Nephron (organoid): ENCODE measurements around the gene RHO.
"Not testable (repeated sequence)": the region's sequence is repeated elsewhere in the genome, so short reads cannot be mapped to it uniquely, and the experiment has no call there.

Experiments
- H3K27ac Mint-ChIP-seq, 3 experiments: 2 replicates each; pipeline ENCODE4 v1.8.0; 2020; ENCODE audit warnings: mixed read lengths in 3 of 3, mild to moderate bottlenecking in 2 of 3, moderate library complexity in 1 of 3
- H3K27me3 Mint-ChIP-seq: 2 replicates; pipeline ENCODE4 v1.8.0; 2021; ENCODE audit warnings: low read depth, mild to moderate bottlenecking, moderate library complexity, mixed read lengths
- H3K36me3 Mint-ChIP-seq: 2 replicates; pipeline ENCODE4 v1.8.0; 2020; ENCODE audit warnings: low read depth, mixed read lengths
- H3K4me1 Mint-ChIP-seq: 2 replicates; pipeline ENCODE4 v1.8.0; 2020; ENCODE audit warnings: mixed read lengths
- H3K4me3 Mint-ChIP-seq, 3 experiments: 2 replicates each; pipeline ENCODE4 v1.8.0; 2020; ENCODE audit warnings: mild to moderate bottlenecking in 3 of 3, mixed read lengths in 3 of 3, moderate library complexity in 2 of 3
- H3K9me3 Mint-ChIP-seq: 2 replicates; pipeline ENCODE4 v1.8.0; 2020; ENCODE audit warnings: mixed read lengths
- TF ChIP-seq, protein P1 (sequence below), 3 experiments: fragments of 200-600 bp; sonication (generic); IDR thresholded peaks; one replicate each; pipeline ENCODE4 v1.5.0; 2021; ENCODE audit warnings: antibody characterized with exemption in 3 of 3; ENCODE audit not compliant: unreplicated experiment in 3 of 3

RHO gene

DNA sequence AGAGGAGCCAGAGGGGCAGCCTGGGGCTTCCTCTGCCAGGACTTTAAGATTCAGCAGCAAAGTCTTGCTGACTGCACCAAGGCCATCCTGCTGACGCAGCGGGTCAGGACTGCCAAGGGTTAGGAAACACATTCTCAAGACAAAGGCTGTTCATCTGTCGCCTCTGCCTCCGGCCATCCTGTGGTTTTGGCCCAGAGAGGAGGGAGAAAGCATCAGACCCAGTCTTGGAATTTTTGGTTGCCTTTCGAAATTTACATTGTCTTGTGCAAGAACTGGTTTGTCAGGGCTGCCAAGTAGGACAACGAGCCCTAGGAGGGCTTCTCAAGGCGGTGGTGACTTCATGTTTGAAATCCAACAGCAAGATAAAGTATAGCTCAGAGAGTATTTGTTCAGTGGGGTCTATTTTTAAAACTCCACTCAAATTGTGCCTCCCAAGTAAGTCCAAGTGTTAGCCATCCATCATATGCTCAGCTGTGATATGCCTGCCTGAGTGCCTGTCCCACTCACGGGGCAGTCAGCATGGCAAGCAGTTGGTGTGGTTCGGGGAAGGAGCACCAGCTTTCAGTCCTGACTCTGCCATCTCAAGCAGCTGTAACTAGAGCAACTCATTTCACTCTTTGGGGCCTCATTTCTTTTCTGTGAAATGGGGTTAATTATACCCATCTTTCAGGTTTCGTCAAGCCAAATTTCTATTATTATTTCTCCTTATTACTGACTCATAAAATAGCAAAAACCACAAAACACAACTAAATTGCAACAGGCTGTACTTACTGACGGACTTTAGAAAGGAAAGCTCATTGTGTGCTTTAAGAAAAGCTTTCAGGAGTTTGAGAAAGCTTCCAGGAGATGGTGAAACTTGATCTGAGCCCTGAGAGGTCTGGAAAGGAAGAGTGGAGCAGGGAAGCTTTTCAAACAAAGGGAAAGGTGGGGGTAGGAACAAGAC is 42.4 kb upstream of the RHO start:
- H3K27ac Mint-ChIP-seq = peak overlapping the region; percentile 87 to 96 (median 89)
- H3K9me3 Mint-ChIP-seq = no peaks in the 10 kb centered on the region
- TF ChIP-seq, protein P1, sequence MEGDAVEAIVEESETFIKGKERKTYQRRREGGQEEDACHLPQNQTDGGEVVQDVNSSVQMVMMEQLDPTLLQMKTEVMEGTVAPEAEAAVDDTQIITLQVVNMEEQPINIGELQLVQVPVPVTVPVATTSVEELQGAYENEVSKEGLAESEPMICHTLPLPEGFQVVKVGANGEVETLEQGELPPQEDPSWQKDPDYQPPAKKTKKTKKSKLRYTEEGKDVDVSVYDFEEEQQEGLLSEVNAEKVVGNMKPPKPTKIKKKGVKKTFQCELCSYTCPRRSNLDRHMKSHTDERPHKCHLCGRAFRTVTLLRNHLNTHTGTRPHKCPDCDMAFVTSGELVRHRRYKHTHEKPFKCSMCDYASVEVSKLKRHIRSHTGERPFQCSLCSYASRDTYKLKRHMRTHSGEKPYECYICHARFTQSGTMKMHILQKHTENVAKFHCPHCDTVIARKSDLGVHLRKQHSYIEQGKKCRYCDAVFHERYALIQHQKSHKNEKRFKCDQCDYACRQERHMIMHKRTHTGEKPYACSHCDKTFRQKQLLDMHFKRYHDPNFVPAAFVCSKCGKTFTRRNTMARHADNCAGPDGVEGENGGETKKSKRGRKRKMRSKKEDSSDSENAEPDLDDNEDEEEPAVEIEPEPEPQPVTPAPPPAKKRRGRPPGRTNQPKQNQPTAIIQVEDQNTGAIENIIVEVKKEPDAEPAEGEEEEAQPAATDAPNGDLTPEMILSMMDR (IDR thresholded peaks at IDR 0.05; ENCODE audit: unreplicated experiment in 3 of 3) = no peak
- H3K36me3 Mint-ChIP-seq = peaks cover 22% of the 10 kb centered on the region
- peak overlapping the region in 1 of 3 experiments; percentile 7 for H3K4me3 Mint-ChIP-seq
- no peaks in the 10 kb centered on the region for H3K27me3 Mint-ChIP-seq
- H3K4me1 Mint-ChIP-seq = peaks cover 73% of the 10 kb centered on the region

DNA sequence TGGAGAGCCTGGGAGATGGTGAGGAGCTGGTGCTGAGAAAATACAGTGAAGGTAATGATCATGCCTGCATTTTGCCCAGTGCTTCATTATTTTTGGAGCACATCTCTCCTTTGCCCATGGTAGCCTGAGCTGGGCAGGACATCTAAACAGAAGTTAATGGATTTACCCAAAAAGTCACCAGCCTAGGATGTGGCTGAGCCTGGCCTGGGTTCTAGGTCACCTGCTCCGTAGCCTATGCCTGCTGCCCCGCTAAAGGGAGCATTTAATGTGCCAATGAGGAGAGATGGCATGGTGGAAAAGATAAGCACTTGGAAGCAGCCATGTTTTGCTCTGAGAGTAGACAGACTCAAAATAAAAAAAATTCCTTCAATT is 41.8 kb upstream of the RHO start:
- Mint-ChIP-seq H3K27ac (peak overlapping the region; percentile 87 to 96 (median 89)), H3K4me1 (peaks cover 66% of the 10 kb centered on the region), H3K27me3 (no peaks in the 10 kb centered on the region), H3K4me3 (peak overlapping the region in 1 of 3 experiments; percentile 7), H3K9me3 (no peaks in the 10 kb centered on the region), H3K36me3 (peaks cover 20% of the 10 kb centered on the region)
- TF ChIP-seq, protein P1 (IDR thresholded peaks at IDR 0.05; ENCODE audit: unreplicated experiment in 3 of 3) = no peak

DNA sequence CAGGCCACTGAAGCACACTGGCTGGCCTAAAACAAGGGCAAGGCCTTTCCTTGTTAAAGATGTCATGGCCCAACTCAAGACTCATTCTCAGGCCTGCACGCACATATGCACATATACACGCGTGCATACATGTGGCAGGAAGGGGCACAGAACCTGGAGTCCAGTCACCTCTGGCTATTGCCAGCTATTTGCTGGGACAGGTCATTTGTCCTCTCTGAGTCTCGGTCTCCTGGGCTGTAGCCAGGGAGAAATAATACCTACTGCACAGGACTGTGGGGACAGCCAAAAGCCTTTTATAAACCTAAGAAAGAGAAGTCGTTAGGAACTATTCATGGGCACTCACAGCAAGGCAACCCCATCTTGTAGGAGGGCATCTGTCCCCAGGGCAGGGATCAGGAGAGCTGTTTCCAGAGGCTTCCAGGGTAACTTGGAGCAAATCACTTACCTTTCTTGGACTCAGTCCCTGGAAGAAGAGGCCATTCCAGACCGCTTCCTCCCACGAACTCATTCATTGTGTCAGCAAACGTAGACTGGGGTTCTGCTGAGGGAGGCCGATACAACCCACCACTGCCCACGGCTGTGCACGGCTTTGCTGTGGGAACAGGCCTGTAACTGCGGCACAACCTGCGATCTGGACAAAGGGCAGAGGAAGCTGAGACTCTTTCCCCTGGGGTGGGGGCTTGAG is 41.1 kb upstream of the RHO start:
- H3K4me1 Mint-ChIP-seq = peaks cover 59% of the 10 kb centered on the region
- peak overlapping the region; percentile 87 to 96 (median 89) for H3K27ac Mint-ChIP-seq
- peak overlapping the region in 1 of 3 experiments; percentile 19 for H3K4me3 Mint-ChIP-seq
- no peaks in the 10 kb centered on the region for H3K27me3 Mint-ChIP-seq
- peaks cover 27% of the 10 kb centered on the region for H3K36me3 Mint-ChIP-seq
- TF ChIP-seq, protein P1 (IDR thresholded peaks at IDR 0.05; ENCODE audit: unreplicated experiment in 3 of 3) = no peak
- no peaks in the 10 kb centered on the region for H3K9me3 Mint-ChIP-seq

DNA sequence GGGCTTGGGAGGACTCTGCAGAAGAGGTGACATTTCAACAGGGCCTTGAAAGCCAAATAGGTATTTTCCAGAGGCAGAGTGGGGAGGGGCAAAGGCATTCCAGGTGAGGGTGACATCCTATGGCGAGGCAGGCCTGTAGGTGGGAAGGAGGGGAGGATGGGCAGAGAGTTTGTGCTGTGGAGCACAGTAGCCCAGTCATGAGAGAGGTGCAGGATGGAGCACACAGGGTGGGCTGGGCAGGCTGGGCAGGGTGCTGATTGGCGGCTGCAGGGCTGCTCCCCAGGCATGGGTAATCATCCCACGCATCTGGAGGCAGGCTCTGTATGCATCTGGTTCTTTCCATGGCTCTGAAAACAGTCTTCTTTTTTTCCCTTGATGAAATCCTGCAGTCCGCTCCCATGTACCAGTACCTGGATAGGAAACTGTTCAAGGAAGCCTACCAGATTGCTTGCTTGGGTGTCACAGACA is 40.5 kb upstream of the RHO start:
- Mint-ChIP-seq H3K27ac (peak overlapping the region; percentile 87 to 96 (median 89)), H3K36me3 (peaks cover 26% of the 10 kb centered on the region), H3K4me3 (peak overlapping the region in 1 of 3 experiments; percentile 19), H3K4me1 (peaks cover 55% of the 10 kb centered on the region)
- not testable (repeated sequence) for H3K9me3 Mint-ChIP-seq, H3K27me3 Mint-ChIP-seq

DNA sequence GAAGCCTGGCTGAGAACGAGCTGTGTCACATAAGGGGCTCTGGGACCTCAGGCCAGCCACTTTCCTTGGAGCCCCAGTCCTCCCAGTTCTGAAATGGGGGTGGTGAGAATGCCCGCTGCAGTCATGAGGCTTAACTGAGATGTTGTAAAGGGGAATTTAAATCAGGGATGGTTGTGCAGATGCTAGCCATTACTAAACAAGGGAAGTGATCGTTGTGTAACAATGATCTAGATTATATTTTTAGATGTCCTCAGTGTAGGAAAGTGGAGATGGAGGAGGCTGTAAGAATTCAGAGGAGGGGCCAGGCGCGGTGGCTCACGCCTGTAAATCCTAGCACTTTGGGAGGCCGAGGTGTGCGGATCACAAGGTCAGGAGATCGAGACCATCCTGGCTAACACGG is 39.2 kb upstream of the RHO start:
- not testable (repeated sequence) for H3K27me3 Mint-ChIP-seq, H3K27ac Mint-ChIP-seq, H3K4me3 Mint-ChIP-seq, H3K9me3 Mint-ChIP-seq
- Mint-ChIP-seq H3K36me3 (peaks cover 35% of the 10 kb centered on the region), H3K4me1 (peaks cover 47% of the 10 kb centered on the region)

DNA sequence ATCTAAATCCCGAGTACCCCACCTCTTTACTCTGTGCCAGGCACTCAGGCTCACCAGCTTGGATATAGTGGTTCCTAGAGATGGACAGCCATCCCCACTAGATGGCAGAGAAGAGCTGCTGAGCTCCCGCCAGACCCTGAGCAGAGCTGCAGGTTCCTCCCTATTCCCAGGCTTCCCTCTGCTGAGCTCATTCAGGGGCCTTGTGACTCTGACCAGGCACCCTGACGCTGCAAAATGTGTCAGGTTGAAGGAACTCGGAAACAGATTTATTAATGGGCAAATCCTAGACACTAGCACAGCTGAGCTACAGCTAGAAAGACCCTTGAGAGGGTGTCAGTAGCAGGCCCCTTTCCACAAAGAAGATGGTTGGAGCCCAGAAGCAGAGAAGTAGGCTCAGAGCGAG is 38.2 kb upstream of the RHO start:
- H3K9me3 Mint-ChIP-seq = no peaks in the 10 kb centered on the region
- peaks cover 42% of the 10 kb centered on the region for H3K4me1 Mint-ChIP-seq
- TF ChIP-seq, protein P1 (IDR thresholded peaks at IDR 0.05; ENCODE audit: unreplicated experiment in 3 of 3) = peak; percentile 87 to 93 (median 87)
- peaks cover 40% of the 10 kb centered on the region for H3K36me3 Mint-ChIP-seq
- H3K4me3 Mint-ChIP-seq = no peak overlapping the region
- H3K27me3 Mint-ChIP-seq = no peaks in the 10 kb centered on the region
- H3K27ac Mint-ChIP-seq = peak overlapping the region; percentile 68 to 78 (median 69)

DNA sequence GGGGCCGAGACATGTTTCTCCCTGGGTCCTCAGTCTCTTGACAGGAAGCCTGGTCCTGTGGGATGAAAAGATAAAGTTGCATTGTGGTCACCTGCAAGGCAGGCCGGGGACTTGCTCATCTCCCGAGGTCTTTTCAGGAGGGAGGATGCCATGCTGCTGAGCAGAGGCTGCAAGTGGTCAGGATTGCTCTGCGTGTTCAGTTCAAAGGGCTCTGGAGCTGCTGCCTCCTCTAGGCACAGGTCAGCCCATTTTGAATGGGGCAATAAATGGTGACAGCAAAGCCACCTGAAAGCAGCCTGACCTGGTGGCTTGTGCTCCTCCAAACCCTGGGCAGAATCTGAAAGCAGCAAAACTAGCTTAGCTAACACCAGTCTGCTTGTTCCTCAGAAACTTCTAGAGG is 37.4 kb upstream of the RHO start:
- not testable (repeated sequence) for H3K9me3 Mint-ChIP-seq, H3K27me3 Mint-ChIP-seq, H3K4me3 Mint-ChIP-seq
- Mint-ChIP-seq H3K4me1 (peaks cover 34% of the 10 kb centered on the region), H3K36me3 (peaks cover 36% of the 10 kb centered on the region), H3K27ac (peak overlapping the region in 1 of 3 experiments; percentile 68)
